Fibroblast of villous mesenchyme (primary cell): ENCODE measurements around the gene C9orf72. TPM values are rescaled to one million over a fixed set of nuclear protein-coding genes. Genes with fewer than 3 reads are reported as not detected.

Experiments
- DNase-seq: peaks from one replicate; pipeline ENCODE4 v3.0.0-alpha.2; 2010; ENCODE audit warnings: low read depth
- H3K4me3 ChIP-seq: 2 replicates; pipeline ENCODE4 v1.5.1; 2011; ENCODE audit warnings: low read depth, mild to moderate bottlenecking, low read length
- total RNA-seq: library from RNA; depleted of rRNA; stranded (reverse); fragments of >200 nt; gene quantifications from 2 replicates; pipeline ENCODE4 v1.2.3, GENCODE V29; 2012
- TF ChIP-seq, protein P1 (sequence below): IDR thresholded peaks from 2 replicates; pipeline ENCODE4 v1.5.1; 2012; ENCODE audit warnings: low read depth, mild to moderate bottlenecking, low read length; ENCODE audit not compliant: insufficient read depth

C9orf72 gene
- total RNA-seq, 1 donor: 7.8 TPM

DNA sequence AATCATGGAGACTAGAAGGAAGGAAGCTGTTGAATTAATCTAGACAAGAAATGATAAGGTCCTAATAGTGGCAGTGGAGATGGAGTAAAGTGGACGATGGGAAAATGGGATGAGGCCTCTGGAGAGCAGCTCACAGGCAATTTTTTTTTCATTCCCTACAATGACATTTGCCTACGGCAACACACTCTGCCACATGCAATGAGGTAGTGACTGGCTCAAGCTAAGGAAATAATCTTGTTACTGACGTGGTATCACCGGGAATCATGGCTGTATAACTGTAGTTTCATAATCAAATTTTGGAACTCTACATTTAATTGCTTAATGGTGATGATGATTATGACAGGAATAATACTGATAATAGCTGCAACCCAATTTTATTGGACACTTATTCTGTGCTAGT lies 31.5 kb downstream of the C9orf72 start:
- no peak for DNase-seq
- no peak overlapping the region for H3K4me3 ChIP-seq
- TF ChIP-seq, protein P1, sequence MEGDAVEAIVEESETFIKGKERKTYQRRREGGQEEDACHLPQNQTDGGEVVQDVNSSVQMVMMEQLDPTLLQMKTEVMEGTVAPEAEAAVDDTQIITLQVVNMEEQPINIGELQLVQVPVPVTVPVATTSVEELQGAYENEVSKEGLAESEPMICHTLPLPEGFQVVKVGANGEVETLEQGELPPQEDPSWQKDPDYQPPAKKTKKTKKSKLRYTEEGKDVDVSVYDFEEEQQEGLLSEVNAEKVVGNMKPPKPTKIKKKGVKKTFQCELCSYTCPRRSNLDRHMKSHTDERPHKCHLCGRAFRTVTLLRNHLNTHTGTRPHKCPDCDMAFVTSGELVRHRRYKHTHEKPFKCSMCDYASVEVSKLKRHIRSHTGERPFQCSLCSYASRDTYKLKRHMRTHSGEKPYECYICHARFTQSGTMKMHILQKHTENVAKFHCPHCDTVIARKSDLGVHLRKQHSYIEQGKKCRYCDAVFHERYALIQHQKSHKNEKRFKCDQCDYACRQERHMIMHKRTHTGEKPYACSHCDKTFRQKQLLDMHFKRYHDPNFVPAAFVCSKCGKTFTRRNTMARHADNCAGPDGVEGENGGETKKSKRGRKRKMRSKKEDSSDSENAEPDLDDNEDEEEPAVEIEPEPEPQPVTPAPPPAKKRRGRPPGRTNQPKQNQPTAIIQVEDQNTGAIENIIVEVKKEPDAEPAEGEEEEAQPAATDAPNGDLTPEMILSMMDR: no peak

DNA sequence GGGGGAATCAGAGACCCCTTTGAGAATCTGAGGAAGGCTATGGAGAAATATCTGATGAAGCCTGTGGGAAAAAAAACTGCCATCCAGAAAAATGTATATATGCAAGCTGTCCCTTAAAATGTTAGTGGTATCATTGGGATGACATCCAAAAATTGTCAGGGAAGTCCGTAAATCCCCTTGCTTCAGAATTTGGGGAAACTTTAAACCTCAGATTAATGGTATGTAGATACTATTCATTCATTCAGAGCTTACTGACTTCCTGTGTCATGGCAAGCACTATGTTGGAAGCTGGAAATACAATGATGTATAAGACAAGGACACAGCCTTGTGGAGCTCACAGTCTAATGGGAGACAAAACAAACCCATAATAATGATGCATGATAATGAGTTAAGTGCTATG lies 32.8 kb downstream of the C9orf72 start:
- DNase-seq: peak; percentile 62
- no peak overlapping the region for H3K4me3 ChIP-seq
- TF ChIP-seq, protein P1: no peak

DNA sequence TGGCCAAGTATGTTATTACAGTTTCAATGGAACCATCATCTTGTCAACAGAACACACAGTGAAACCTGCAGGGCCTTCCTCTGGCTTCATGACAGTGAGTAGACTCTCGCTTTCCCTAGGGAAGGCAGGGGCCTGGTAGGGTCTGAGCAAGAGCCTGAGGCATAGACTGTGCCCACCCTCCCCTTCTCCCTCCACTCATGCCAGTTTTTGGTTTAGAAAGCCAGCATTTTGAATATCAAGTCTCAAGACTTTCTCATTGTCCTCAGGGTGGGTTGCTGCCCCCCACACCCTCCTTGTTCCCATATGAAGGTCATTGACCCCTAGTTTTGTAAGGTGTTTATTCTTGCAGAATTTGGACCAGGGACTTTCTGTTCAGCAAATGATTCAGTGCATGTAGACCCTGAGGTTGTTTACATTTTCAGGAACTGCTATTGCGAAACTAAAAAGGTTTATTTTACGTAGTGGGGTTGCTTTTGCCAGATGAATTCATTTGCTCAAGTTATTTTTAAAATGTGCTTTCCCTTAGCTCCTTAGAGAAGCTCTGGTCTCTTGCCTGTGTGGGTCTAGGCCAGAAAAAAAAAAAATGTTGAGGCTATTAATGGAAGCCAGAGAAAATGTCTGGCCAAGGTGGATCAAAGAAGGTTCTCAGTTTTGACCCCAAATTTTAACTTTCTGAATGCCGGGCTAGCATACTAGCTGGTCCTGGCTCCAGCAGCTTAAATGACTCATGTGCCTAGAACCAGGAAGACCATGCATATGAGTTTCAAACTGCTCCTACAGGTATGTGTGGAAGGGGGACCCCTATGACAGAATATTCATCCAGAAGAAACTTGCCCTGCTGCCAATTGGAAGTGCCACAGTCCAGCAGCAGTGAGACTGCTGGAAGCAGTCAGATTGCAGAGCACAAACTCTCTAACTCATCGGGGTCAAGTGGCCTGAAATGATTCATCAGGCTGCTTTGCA lies 33.5 kb downstream of the C9orf72 start:
- peak; percentile 93 for DNase-seq
- TF ChIP-seq, protein P1: no peak
- H3K4me3 ChIP-seq: no peak overlapping the region

DNA sequence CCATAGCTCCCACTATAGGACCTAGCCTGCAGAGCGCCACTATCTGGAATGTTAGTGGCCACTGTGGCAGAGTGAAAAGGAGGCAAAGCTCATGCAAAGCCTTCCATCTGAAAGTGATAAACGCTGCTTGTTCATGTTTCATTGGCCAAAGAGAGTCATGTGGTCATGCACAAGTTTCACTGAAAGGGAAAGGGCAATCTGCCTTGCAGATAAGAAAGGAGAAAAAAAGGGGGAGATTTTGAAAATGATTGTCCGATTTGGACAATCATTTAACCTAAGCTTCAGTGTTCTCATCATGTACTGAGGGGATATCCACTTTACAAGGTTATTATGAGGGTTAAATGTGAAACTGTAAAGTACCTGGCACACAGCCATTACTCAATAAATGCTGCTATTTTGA lies 34.6 kb downstream of the C9orf72 start:
- H3K4me3 ChIP-seq: no peak overlapping the region
- TF ChIP-seq, protein P1: no peak
- no peak for DNase-seq

DNA sequence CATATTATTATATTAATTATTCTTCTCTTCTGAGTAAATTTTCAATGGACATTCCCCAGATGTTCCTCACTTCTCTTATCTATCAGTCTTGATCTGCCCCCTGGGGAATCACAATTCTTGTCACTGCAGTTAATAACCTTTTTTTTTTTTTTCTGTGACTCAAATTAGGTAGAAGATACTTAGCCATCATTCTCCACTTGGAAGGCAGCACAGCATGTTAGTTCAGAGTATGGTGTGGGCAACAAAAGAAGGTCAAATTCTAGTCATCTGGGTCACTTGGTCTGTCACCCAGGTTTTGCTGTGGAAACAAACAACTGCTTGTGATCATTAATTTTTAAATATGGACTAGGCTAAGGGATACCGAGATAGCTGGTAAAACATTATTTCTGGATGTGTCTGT lies 35.5 kb downstream of the C9orf72 start:
- TF ChIP-seq, protein P1: no peak
- H3K4me3 ChIP-seq: no peak overlapping the region
- no peak for DNase-seq

DNA sequence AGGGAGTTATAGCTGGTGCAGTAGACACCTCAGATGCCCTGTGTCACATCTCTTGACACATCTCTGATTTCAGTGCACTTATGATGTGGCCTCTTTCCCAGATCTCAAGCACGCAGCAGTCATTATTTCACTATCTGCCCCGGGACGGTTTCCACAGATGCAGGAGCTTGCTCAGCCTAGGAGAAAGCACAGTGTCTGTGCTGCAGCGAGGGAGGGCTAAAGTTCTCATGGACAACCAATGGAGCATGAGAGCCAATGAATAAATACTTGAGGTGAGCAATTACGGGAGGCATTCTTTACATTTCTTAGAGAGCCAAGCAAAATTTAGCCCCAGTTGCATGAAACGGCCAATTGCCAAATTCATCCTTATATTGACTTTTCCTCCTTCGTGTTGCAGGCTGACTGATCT lies 36.2 kb downstream of the C9orf72 start:
- TF ChIP-seq, protein P1: no peak
- H3K4me3 ChIP-seq: no peak overlapping the region
- DNase-seq: no peak
